HuH-7.5 (cell line): ENCODE results near the gene OR13J1.

ENCODE experiments used
- DNase-seq: peaks from one replicate; pipeline ENCODE4 v3.0.0; 2011; ENCODE audit warnings: low spot score

The OR13J1 gene

GRCh38 chr9:35832814-35833213 lies 37.4 kb downstream of the OR13J1 start:
- DNase-seq, result no peak

GRCh38 chr9:35831040-35831439 lies 39.2 kb downstream of the OR13J1 start:
- no peak for DNase-seq

GRCh38 chr9:35829764-35830096 lies 40.5 kb downstream of the OR13J1 start:
- DNase-seq, result no peak

DNA sequence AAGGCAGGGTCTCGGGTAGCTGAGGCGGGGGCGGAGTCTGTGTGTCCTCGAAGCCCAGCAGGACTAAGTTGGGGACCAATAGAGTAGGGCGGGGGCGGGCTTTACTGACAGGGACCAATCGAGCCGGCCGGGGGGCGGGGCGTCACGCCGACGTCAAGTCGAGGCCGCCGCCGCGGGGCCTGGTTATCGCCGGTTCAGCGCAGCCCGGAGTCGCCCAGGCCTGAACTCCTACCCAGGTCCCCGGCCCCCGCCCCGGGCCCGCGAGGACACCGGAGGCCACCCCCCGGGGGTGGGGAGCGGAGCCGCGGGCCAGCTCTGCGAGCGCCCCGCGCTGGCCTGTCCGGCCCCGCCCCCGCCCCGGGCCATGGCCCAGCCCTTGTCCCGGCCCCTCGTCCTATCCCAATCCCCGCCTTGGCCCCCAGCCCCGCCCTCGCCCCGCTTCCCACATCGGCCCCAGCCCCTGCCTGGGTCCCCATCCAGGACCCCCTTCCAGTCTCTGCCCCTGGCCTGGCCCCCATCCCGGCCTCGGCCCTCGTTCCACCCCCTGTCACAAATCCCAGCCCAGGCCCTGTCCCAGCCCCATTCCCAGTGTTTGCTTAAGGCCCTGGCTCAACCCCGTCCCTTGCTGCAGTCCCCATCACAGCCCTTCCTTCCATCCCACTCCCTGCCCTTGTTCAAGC lies 41.0 kb downstream of the OR13J1 start, which contains the start of gene TMEM8B:
Gene TMEM8B (plus strand): TSS at position 145 of the 680 bp plus-strand sequence. CDS start 220 bp downstream, at position 365.
- DNase-seq, result peak; percentile 91

DNA sequence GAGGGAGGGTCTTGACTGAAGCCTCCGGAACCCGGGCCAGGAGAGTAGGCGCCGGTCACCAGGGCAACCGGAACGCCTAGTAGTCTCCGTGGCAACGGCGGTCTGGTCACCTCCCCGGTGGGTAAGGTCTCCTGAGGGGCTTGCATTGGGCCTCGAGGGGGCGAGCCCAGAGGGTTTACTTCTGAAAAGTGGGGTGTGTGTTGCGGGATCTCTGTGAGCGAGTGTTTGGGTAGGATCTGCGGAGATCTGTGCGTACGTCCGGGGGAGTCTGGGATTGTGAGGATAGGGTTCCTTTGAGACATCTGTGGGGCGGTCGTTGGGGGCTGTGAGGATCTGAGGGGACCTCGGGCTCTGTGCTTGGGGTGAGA lies 41.5 kb downstream of the OR13J1 start, which contains the start of gene FAM221B:
Gene FAM221B (minus strand): TSS at position 17 of the 368 bp plus-strand sequence. CDS start 2,571 bp downstream, outside the sequence.
- DNase-seq, result no peak

DNA sequence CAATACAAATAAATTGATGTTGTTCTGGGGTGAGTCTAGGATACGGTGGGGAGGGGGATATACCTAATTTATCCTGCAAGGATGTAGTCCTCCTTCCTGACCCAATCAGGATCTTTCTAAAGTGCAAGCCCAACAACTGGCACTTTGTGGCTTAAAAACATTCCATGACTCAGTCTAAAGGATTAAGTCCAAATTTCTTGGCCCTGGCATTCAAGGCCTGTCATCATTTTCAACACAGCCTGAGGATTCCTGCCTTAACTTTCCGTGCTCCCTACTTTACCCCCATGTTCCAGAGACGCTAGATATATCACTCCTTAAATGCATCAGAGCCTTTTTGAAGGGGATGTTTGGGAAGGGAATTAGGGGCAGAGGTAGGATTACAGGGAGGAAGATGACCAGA lies 42.7 kb downstream of the OR13J1 start:
- no peak for DNase-seq

- DNase-seq, result no peak
Observed at GRCh38 chr9:35826071-35826701, 44.0 kb downstream of the OR13J1 start.

DNA sequence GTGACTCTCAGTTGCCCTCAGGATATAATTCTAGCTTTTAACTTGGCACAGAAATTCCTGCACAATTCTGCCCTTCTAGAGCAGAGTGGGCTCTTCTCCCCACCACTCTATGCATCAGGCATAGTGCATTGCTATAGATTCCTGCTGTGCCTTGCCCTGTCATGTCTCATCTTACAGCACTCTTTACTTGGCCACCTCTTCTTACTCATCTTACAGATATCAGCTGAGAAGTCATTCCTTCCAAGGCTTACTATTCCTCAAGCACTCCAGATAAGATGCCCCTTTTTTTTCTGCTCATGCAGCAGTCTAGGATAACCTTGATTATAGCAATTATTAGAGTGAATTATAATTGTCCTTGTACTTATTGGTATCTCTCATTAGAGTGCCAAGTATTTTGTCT lies 47.3 kb downstream of the OR13J1 start:
- DNase-seq, result no peak

GRCh38 chr9:35820076-35820475 lies 50.1 kb downstream of the OR13J1 start:
- DNase-seq, result no peak
